IMR-90 (cell line): ENCODE data around the gene SPOCK3.

Source experiments
- BHLHE40 ChIP-seq: fragments of 150-350 bp; IDR thresholded peaks from 2 replicates; pipeline ENCODE4 v1.6.1; 2016; ENCODE audit warnings: mild to moderate bottlenecking, low read depth, low read length
- CEBPB ChIP-seq: IDR thresholded peaks from 2 replicates; pipeline ENCODE4 v1.6.1; 2012; ENCODE audit warnings: low read depth, low read length, improper control_type of control experiment
- CTCF ChIP-seq: conservative IDR thresholded peaks from 2 replicates; pipeline ENCODE4 v1.5.1; 2012; ENCODE audit warnings: mild to moderate bottlenecking, low read depth, low read length, improper control_type of control experiment
- MXI1 ChIP-seq: IDR thresholded peaks from 2 replicates; pipeline ENCODE4 v1.6.1; 2012; ENCODE audit warnings: low read depth, mild to moderate bottlenecking, low read length, moderate library complexity, borderline replicate concordance
- NFE2L2 ChIP-seq: fragments of 150-350 bp; IDR thresholded peaks from 2 replicates; pipeline ENCODE4 v1.6.1; 2016; ENCODE audit warnings: low read depth, mild to moderate bottlenecking, low read length
- POLR2A ChIP-seq: IDR thresholded peaks from 2 replicates; pipeline ENCODE4 v1.6.1; 2012; ENCODE audit warnings: mild to moderate bottlenecking, low read depth, low read length
- RAD21 ChIP-seq: IDR thresholded peaks from 2 replicates; pipeline ENCODE4 v1.6.1; 2012; ENCODE audit warnings: low read length, improper control_type of control experiment
- USF2 ChIP-seq: fragments of 150-350 bp; IDR thresholded peaks from 2 replicates; pipeline ENCODE4 v1.6.1; 2017; ENCODE audit warnings: mild to moderate bottlenecking, antibody characterized with exemption, low read length, low read depth

DNA sequence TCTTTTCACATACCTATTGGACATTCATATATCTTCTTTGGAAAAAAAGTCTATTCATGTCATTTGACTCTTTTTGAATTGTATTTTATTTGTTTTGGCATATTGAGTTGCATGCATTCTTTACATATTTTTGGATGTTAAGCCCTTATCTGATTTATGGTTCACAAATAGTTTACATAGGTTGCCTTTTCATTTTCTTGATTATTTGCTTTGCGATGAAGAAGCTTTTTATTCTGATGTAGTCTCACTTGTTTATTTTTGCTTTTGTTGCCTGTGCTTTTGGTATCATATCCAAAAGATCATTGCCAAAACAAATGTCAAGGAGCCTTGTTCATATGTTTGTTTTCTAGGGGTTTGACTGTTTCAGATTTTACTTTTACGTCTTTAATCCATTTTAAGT, 43.9 kb downstream of the SPOCK3 start:
- TF ChIP-seq RAD21 (no peak), BHLHE40 (no peak), POLR2A (no peak), USF2 (no peak), NFE2L2 (no peak), CTCF (no peak), CEBPB (no peak), MXI1 (no peak)
